A549 treated with AZD9567 at 1 μM for 4 hours (cell line): ENCODE results near the gene ACAP3. TPM values are rescaled to one million over a fixed set of nuclear protein-coding genes. Genes with fewer than 3 reads are reported as not detected.

Experiments
- total RNA-seq: library from RNA; stranded (reverse); fragments of 200-300 nt; extraction: Qiagen RNA extraction; gene quantifications from 5 replicates; pipeline ENCODE4 v1.2.3, GENCODE V29; 2022; ENCODE audit not compliant: insufficient read depth

Gene ACAP3, protein sequence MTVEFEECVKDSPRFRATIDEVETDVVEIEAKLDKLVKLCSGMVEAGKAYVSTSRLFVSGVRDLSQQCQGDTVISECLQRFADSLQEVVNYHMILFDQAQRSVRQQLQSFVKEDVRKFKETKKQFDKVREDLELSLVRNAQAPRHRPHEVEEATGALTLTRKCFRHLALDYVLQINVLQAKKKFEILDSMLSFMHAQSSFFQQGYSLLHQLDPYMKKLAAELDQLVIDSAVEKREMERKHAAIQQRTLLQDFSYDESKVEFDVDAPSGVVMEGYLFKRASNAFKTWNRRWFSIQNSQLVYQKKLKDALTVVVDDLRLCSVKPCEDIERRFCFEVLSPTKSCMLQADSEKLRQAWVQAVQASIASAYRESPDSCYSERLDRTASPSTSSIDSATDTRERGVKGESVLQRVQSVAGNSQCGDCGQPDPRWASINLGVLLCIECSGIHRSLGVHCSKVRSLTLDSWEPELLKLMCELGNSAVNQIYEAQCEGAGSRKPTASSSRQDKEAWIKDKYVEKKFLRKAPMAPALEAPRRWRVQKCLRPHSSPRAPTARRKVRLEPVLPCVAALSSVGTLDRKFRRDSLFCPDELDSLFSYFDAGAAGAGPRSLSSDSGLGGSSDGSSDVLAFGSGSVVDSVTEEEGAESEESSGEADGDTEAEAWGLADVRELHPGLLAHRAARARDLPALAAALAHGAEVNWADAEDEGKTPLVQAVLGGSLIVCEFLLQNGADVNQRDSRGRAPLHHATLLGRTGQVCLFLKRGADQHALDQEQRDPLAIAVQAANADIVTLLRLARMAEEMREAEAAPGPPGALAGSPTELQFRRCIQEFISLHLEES
- total RNA-seq = 6.6 to 21.5 TPM (median 19.8 TPM) in 5 replicates

DNA sequence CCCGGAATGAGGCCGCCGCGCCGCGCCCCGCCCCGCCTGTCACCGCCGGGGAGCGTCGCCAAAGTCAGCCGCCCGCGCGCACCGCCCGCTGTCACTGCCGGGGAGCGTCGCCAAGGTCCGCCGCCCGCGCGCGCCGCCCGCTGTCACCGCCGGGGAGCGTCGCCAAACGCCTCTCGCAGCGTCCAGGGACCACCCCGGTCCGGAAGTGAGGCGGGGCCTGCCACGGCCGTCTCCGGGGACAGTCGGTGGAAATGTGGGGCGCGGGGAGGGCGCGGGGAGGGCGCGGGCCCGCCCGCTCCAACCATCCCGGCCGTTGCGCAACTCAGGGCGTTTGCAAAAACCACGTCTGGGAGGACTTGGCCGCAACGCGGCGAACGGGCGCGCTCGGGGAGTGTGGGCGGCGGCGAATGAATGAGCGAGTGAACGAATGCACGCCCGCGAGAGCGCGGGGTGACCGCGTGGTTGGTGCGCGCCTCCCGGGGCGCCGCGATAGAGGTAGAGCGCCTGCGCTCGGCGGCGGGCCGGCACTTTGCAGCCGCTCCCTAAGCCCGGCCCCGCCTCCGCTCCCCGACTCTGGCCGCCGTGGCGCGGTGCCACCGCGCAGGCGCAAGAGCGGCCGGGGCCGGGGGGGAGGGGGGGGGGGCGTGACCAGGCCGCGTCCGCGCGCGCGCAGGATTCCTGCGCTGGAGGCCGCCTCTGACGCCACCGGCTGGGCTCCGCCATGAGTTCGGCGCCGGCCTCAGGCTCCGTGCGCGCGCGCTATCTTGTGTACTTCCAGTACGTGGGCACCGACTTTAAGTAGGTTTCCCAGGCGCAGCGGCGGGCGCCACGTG, at the start of gene ACAP3, which contains the start of gene PUSL1:
TSS of gene ACAP3 (minus strand) at position 8 of the 833 bp plus-strand sequence. CDS start 115 bp downstream, outside the sequence.
TSS of gene PUSL1 (plus strand) at position 675 of the 833 bp plus-strand sequence. CDS start at position 722, 47 bp downstream.

DNA sequence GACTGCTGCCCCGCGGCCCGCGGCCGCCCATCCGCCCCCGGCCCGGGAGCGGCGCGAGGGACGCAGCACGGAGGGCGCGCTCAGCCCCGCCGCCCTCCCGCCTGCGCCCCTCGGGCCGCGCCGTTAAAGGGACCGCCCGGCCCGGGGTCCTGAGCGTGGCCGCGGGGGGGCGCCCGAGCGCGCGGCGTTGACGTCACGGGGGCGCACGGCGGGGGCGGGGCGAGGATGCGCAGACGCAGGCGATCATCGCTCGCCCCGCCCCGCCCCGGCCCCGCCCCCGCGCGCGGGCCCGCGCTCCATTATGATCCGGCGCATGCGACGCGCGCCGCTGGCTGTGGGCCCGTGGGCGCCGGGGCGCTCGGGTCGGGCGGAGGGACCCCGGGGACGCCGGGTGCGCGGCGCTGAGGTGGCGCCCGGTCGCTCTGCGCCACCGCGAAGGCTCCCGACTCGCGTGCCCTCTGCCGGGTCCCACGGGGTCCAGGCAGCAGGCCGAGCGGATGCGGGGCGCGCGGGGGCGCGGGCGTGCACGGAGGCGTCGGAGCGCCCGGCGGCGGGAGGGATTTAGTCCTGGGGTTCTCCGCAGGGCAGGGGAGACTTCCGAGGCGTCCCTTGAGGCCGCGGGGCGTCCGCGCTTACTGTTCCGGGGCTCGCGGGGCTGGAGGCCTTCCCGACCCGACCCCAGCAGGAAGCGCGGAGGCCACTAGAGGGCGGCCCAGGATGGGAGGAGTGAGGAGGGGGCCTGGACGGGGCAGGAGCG, 41.7 kb upstream of the ACAP3 start, which contains the start of gene DVL1:
TSS of gene DVL1 (minus strand) at position 163 of the 757 bp plus-strand sequence. CDS start 353 bp downstream, outside the sequence.

DNA sequence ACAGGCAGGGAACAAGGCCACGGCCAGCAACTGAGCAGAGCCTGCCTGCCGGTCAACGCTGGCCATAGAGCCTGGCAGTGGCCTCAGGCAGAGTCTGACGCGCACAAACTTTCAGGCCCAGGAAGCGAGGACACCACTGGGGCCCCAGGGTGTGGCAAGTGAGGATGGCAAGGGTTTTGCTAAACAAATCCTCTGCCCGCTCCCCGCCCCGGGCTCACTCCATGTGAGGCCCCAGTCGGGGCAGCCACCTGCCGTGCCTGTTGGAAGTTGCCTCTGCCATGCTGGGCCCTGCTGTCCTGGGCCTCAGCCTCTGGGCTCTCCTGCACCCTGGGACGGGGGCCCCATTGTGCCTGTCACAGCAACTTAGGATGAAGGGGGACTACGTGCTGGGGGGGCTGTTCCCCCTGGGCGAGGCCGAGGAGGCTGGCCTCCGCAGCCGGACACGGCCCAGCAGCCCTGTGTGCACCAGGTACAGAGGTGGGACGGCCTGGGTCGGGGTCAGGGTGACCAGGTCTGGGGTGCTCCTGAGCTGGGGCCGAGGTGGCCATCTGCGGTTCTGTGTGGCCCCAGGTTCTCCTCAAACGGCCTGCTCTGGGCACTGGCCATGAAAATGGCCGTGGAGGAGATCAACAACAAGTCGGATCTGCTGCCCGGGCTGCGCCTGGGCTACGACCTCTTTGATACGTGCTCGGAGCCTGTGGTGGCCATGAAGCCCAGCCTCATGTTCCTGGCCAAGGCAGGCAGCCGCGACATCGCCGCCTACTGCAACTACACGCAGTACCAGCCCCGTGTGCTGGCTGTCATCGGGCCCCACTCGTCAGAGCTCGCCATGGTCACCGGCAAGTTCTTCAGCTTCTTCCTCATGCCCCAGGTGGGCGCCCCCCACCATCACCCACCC, 23.6 kb upstream of the ACAP3 start, which contains the start of gene TAS1R3:
TSS of gene TAS1R3 (plus strand) at position 213 of the 898 bp plus-strand sequence. CDS start at position 279, 66 bp downstream.

DNA sequence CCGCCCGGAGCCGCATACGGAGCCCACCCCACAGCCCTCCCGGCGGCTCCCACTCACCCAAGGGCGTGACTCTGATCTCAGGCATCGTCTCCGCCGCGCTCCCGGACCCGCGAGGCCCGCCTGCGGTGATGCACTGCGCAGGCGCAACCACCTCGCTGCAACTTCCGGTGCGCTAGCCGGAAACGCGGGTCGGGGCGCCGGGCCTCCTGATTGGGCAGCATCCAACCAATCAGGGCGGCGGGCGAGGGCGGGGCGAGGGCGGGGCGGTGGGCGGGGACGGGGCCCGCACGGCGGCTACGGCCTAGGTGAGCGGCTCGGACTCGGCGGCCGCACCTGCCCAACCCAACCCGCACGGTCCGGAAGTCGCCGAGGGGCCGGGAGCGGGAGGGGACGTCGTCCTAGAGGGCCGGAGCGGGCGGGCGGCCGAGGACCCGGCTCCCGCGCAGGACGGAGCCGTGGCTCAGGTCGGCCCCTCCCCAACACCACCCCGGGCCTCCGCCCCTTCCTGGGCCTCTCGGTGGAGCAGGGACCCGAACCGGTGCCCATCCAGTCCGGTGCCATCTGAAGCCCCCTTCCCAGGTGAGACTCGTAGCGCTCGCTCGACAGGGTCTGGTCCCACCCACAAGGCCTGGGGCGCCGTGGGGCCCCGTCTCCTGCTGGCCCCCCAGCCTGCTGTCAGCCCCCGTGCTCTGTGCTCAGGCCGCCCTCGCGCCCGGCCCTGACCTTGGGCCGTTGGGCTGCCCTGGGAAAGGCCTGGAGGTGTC, 17.0 kb upstream of the ACAP3 start, which contains the start of the genes CPTP and INTS11:
TSS of gene CPTP (plus strand) at position 279 of the 764 bp plus-strand sequence. CDS start 2,109 bp downstream, outside the sequence.
TSS of gene INTS11 (minus strand) at position 137 of the 764 bp plus-strand sequence. CDS start at position 85, 52 bp downstream.

DNA sequence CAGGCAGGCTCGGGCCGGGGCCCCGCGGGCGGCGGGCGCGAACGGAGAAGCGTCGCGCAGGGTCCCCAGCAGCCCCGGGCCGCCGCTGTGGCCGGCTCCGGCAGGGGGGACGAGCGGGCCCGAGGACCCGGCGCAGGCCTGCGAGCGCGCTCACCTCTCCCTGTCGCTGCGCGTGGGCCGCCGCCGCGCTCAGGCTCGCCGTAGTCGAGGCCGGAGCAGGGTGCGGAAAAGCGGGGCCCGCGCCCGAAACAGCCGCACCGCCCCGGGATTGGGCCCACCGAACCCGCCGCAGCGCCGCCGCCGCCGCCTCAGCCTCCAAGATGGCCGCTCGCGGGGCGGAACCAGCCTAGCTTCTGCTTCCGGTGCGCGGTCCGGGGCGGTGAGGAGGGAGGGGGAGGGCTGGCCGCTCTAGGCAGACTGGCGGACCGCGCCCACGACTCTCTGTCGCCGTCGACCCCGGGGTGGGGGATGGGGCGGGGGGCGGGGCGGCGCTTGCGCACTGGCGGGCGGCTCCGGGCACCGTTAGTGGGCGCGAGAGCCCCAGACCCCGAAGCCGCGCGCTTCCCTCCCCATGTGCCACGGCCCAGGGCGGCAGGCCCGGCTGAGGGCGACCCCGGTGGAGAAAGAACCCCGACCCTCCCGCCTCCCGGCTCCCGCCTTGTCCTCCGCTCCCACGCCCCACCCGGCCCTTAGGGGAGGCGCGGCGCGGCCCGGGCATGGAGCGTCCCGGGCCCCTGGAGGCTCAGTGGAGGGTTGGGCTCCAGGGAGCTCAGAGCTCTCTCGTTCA, 34.0 kb downstream of the ACAP3 start, which contains the start of gene UBE2J2:
TSS of gene UBE2J2 (minus strand) at position 343 of the 787 bp plus-strand sequence. CDS start 5,862 bp downstream, outside the sequence.

GRCh38 chr1:1246577-1247340, 61.0 kb downstream of the ACAP3 start, which contains the start of gene C1QTNF12:
C1QTNF12 (minus strand) TSS chr1:1246722; CDS start chr1:1246690, 32 bp downstream.

Other genes starting within 250 kb of the ACAP3 start
- 0.30 to 0.42 TPM (median 0.36 TPM) in 4 of 5 replicates, not detected in the other for gene RNF223, start 233.6 kb downstream of the ACAP3 start, total RNA-seq
- gene C1orf159, start 191.8 kb downstream of the ACAP3 start, total RNA-seq = 8.8 to 14.5 TPM (median 12.9 TPM) in 5 replicates
- gene TTLL10, start 134.1 kb downstream of the ACAP3 start, total RNA-seq = not detected in 5 replicates
- gene TNFRSF18, start 101.3 kb downstream of the ACAP3 start, total RNA-seq = 0.09 to 0.20 TPM (median 0.12 TPM) in 3 of 5 replicates, not detected in the others
- 0.07 to 0.21 TPM (median 0.10 TPM) in 3 of 5 replicates, not detected in the others for gene TNFRSF4, start 93.8 kb downstream of the ACAP3 start, total RNA-seq
- 104 to 133 TPM (median 126 TPM) in 5 replicates for gene SDF4, start 75.9 kb downstream of the ACAP3 start, total RNA-seq
- 13.1 to 18.5 TPM (median 15.8 TPM) in 5 replicates for gene B3GALT6, start 75.7 kb downstream of the ACAP3 start, total RNA-seq
- gene C1QTNF12, start 61.2 kb downstream of the ACAP3 start, total RNA-seq = 1.1 to 1.6 TPM (median 1.5 TPM) in 4 of 5 replicates, not detected in the other
- 44.2 to 51.4 TPM (median 48.2 TPM) in 5 replicates for gene UBE2J2, start 34.1 kb downstream of the ACAP3 start, total RNA-seq
- gene SCNN1D, start 27.5 kb downstream of the ACAP3 start, total RNA-seq = 1.1 to 18.6 TPM (median 1.4 TPM) in 5 replicates
- 12.9 to 26.3 TPM (median 24.1 TPM) in 5 replicates for gene PUSL1, start 667 bp upstream of the ACAP3 start, total RNA-seq
- gene INTS11, start 16.7 kb upstream of the ACAP3 start, total RNA-seq = 55.6 to 67.7 TPM (median 66.1 TPM) in 5 replicates
- 18.5 to 24.0 TPM (median 22.6 TPM) in 5 replicates for gene CPTP, start 16.9 kb upstream of the ACAP3 start, total RNA-seq
- gene TAS1R3, start 23.4 kb upstream of the ACAP3 start, total RNA-seq = 0.09 to 0.24 TPM (median 0.17 TPM) in 4 of 5 replicates, not detected in the other
- 38.9 to 68.4 TPM (median 63.4 TPM) in 5 replicates for gene DVL1, start 41.5 kb upstream of the ACAP3 start, total RNA-seq
- gene MXRA8, start 50.6 kb upstream of the ACAP3 start, total RNA-seq = 0.13 to 3.5 TPM (median 0.20 TPM) in 4 of 5 replicates, not detected in the other
- gene AURKAIP1, start 67.3 kb upstream of the ACAP3 start, total RNA-seq = 105 to 181 TPM (median 175 TPM) in 5 replicates
- gene CCNL2, start 91.4 kb upstream of the ACAP3 start, total RNA-seq = 32.2 to 72.8 TPM (median 64.8 TPM) in 5 replicates
- gene MRPL20, start 99.4 kb upstream of the ACAP3 start, total RNA-seq = 133 to 140 TPM (median 135 TPM) in 5 replicates
- 0.06 to 0.10 TPM in 2 of 5 replicates, not detected in the others for gene ANKRD65, start 113.3 kb upstream of the ACAP3 start, total RNA-seq
- gene VWA1, start 127.8 kb upstream of the ACAP3 start, total RNA-seq = 8.4 to 16.5 TPM (median 15.0 TPM) in 5 replicates
- not detected in 5 replicates for gene ATAD3C, start 141.8 kb upstream of the ACAP3 start, total RNA-seq
- gene ATAD3B, start 163.8 kb upstream of the ACAP3 start, total RNA-seq = 0.86 to 3.6 TPM (median 3.2 TPM) in 5 replicates
- 27.2 to 40.3 TPM (median 38.7 TPM) in 5 replicates for gene ATAD3A, start 204.2 kb upstream of the ACAP3 start, total RNA-seq
- gene TMEM240, start 232.7 kb upstream of the ACAP3 start, total RNA-seq = 0.29 to 0.60 TPM (median 0.46 TPM) in 4 of 5 replicates, not detected in the other